ENCODE measurements around the gene SLC25A25. TPM values are rescaled to one million over a fixed set of nuclear protein-coding genes. Genes with fewer than 3 reads are reported as not detected.

The SLC25A25 gene
- total and polyA plus RNA-seq, 9 of the 15 experiments (the other 6 are each of a cell fraction or from before 2014, with no cell fraction given): 0.07 to 35.9 (median 23.2) TPM

- TF ChIP-seq ESRRA (IDR thresholded peaks at IDR 0.05; ENCODE audit: borderline replicate concordance, low read depth) (no peak), DIDO1 (tag; IDR thresholded peaks at IDR 0.05; ENCODE audit: low read depth) (no peak), KAT7 (CRISPR knock-in tag; IDR thresholded peaks at IDR 0.05; ENCODE audit: borderline replicate concordance) (no peak), NFIC (IDR thresholded peaks at IDR 0.05) (peak; percentile 42; the same call in 1 of the 2 replicates), GTF3C2 (IDR thresholded peaks at IDR 0.05; ENCODE audit: borderline replicate concordance, extremely low read depth, insufficient read length) (no peak), HES1 (IDR thresholded peaks at IDR 0.05; ENCODE audit: low read depth) (no peak), GABPB1 (CRISPR knock-in tag; IDR thresholded peaks at IDR 0.05) (no peak), ZNF445 (CRISPR knock-in tag; IDR thresholded peaks at IDR 0.05; ENCODE audit: low read depth) (no peak), NCOA1 (IDR thresholded peaks at IDR 0.05; ENCODE audit: low read depth) (no peak), STAT5A (IDR thresholded peaks at IDR 0.05; ENCODE audit: borderline replicate concordance, low read length) (0 out of 2 replicates have a peak, but pooled peaks have one; percentile 58), HDAC1 (IDR thresholded peaks at IDR 0.05) (peak in 1 of 2 experiments; percentile 61; a peak in 2 of 4 replicates), ZSCAN32 (CRISPR knock-in tag; IDR thresholded peaks at IDR 0.05) (no peak), FOXA3 (CRISPR knock-in tag; conservative IDR thresholded peaks at IDR 0.05 in 1 of 2, IDR thresholded peaks at IDR 0.05 in 1 of 2) (no peak), ELF1 (tag; IDR thresholded peaks at IDR 0.05) (no peak), ZNF589 (CRISPR knock-in tag; IDR thresholded peaks at IDR 0.05; ENCODE audit: low read depth) (no peak), ZNF121 (CRISPR knock-in tag; conservative IDR thresholded peaks at IDR 0.05) (no peak), CEBPZ (IDR thresholded peaks at IDR 0.05; ENCODE audit: borderline replicate concordance, low read depth, low read length) (no peak), KDM2B (CRISPR knock-in tag; IDR thresholded peaks at IDR 0.05) (no peak), ZNF740 (CRISPR knock-in tag; IDR thresholded peaks at IDR 0.05) (0 out of 2 replicates have a peak, but pooled peaks have one; percentile 12), ZNF740 (tag; IDR thresholded peaks at IDR 0.05) (no peak)
Measured at GRCh38 chr9:128099231-128099931, 31.3 kb downstream of the SLC25A25 start (continued).
